Measurements from ENCODE around the gene CUL4A. TPM values are rescaled to one million over a fixed set of nuclear protein-coding genes. Genes with fewer than 3 reads are reported as not detected.

CUL4A gene
- total RNA-seq, 6 donors from 2014 or later = 54.4 to 346 (median 129) TPM

GRCh38 chr13:113231306-113232207 lies 22.1 kb downstream of the CUL4A start:
- H3K4me3 ChIP-seq = no peak overlapping the region
- 83 to 86% methylated on average over 13 to 14 of the region's 14 CpGs for WGBS, 2 donors
- H3K27me3 ChIP-seq = no peaks in the 10 kb centered on the region
- H3K36me3 ChIP-seq = peaks cover 6 to 68% (median 44%) of the 10 kb centered on the region in 4 donors
- peaks cover 0 to 4% (median 3%) of the 10 kb centered on the region in 4 donors for H3K4me1 ChIP-seq
- H3K27ac ChIP-seq = no peak overlapping the region
- DNase-seq (no peak), ATAC-seq (ENCODE audit: low FRiP score in 2 of 2) (no peak)
- TF ChIP-seq EP300 (IDR thresholded peaks at IDR 0.05) (no peak), POLR2AphosphoS5 (IDR thresholded peaks at IDR 0.05) (no peak), POLR2A (IDR thresholded peaks at IDR 0.05) (no peak)
- TF ChIP-seq, protein P1, sequence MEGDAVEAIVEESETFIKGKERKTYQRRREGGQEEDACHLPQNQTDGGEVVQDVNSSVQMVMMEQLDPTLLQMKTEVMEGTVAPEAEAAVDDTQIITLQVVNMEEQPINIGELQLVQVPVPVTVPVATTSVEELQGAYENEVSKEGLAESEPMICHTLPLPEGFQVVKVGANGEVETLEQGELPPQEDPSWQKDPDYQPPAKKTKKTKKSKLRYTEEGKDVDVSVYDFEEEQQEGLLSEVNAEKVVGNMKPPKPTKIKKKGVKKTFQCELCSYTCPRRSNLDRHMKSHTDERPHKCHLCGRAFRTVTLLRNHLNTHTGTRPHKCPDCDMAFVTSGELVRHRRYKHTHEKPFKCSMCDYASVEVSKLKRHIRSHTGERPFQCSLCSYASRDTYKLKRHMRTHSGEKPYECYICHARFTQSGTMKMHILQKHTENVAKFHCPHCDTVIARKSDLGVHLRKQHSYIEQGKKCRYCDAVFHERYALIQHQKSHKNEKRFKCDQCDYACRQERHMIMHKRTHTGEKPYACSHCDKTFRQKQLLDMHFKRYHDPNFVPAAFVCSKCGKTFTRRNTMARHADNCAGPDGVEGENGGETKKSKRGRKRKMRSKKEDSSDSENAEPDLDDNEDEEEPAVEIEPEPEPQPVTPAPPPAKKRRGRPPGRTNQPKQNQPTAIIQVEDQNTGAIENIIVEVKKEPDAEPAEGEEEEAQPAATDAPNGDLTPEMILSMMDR (IDR thresholded peaks at IDR 0.05) = no peak
- H3K9me3 ChIP-seq = no peaks in the 10 kb centered on the region

- Histone ChIP-seq H3K4me3 (no peak overlapping the region), H3K27me3 (no peaks in the 10 kb centered on the region), H3K4me1 (no peaks in the 10 kb centered on the region), H3K27ac (no peak overlapping the region), H3K36me3 (peaks cover 6 to 70% (median 50%) of the 10 kb centered on the region in 4 donors), H3K9me3 (no peaks in the 10 kb centered on the region)
- WGBS, 2 donors = 81 to 90% methylated on average over 18 of the region's 18 CpGs
- TF ChIP-seq POLR2A (IDR thresholded peaks at IDR 0.05) (no peak), EP300 (IDR thresholded peaks at IDR 0.05) (no peak), POLR2AphosphoS5 (IDR thresholded peaks at IDR 0.05) (no peak)
- TF ChIP-seq, protein P1 (IDR thresholded peaks at IDR 0.05) = no peak
- DNase-seq = no peak
- ATAC-seq (ENCODE audit: low FRiP score in 2 of 2) = no peak
Measured at GRCh38 chr13:113232208-113233003, 23.0 kb downstream of the CUL4A start.

GRCh38 chr13:113233101-113233500 lies 23.7 kb downstream of the CUL4A start:
- peaks cover 6 to 73% (median 47%) of the 10 kb centered on the region in 4 donors for H3K36me3 ChIP-seq
- DNase-seq = no peak
- no peaks in the 10 kb centered on the region for H3K9me3 ChIP-seq
- H3K27me3 ChIP-seq = no peaks in the 10 kb centered on the region
- WGBS, 2 donors = 94 to 96% methylated on average over 11 of the region's 11 CpGs
- no peaks in the 10 kb centered on the region for H3K4me1 ChIP-seq
- ATAC-seq (ENCODE audit: low FRiP score in 2 of 2) = no peak
- TF ChIP-seq POLR2AphosphoS5 (IDR thresholded peaks at IDR 0.05) (no peak), EP300 (IDR thresholded peaks at IDR 0.05) (no peak), POLR2A (IDR thresholded peaks at IDR 0.05) (no peak)
- TF ChIP-seq, protein P1 (IDR thresholded peaks at IDR 0.05) = no peak
- no peak overlapping the region for H3K27ac ChIP-seq
- no peak overlapping the region for H3K4me3 ChIP-seq

- H3K9me3 ChIP-seq = no peaks in the 10 kb centered on the region
- TF ChIP-seq, protein P1 (IDR thresholded peaks at IDR 0.05) = no peak
- no peak for TF ChIP-seq POLR2A (IDR thresholded peaks at IDR 0.05)
- no peak for TF ChIP-seq EP300 (IDR thresholded peaks at IDR 0.05)
- TF ChIP-seq POLR2AphosphoS5 (IDR thresholded peaks at IDR 0.05) = no peak
- H3K36me3 ChIP-seq = peaks cover 2 to 84% (median 47%) of the 10 kb centered on the region in 4 donors
- H3K27me3 ChIP-seq = no peaks in the 10 kb centered on the region
- no peak for ATAC-seq (ENCODE audit: low FRiP score in 2 of 2)
- H3K27ac ChIP-seq = no peak overlapping the region
- DNase-seq = no peak
- WGBS, 2 donors = 87 to 92% methylated on average over 4 of the region's 4 CpGs
- H3K4me1 ChIP-seq = no peaks in the 10 kb centered on the region
- H3K4me3 ChIP-seq = no peak overlapping the region
Measured at GRCh38 chr13:113238536-113238935, 29.1 kb downstream of the CUL4A start.

Data from upper lobe of left lung (tissue), 6 donors.